ENCODE data around the gene MYZAP. TPM values are rescaled to one million over a fixed set of nuclear protein-coding genes. Genes with fewer than 3 reads are reported as not detected.

The MYZAP gene
- total RNA-seq, 1 experiment from 2014 or later: 1.1 TPM

DNA sequence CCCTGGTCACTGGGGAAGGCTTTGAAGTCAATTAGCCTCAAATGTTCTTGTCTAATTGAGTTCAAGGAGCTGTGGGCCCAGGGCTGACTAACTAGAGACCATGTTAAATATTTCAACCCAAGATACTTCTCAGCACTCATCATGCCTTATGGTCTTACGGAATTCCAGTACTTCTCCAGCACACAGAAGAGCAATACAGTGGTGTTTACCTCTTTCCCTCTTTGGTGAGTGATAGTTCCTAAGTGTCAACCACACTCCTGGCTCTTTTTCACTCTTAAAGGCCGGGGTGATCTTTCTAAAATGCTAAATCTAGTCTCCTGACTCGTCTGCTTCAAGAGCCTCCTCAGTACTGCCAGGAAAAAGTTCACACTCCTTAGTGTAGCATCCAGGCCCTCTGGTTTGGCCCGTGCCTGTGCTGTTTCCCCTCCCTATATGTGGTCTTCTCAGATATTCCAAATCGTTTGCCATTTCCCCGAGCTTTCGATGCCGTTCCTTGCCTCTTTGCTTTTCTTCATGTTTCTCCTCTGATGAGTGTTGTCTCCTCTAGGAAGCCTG is 4.7 kb downstream of the MYZAP start:
- Histone ChIP-seq H3K4me1 (ENCODE audit: control insufficient read depth, insufficient read depth, low read length) (no peaks in the 10 kb centered on the region), H3K27me3 (ENCODE audit: control insufficient read depth, insufficient read depth, low read length) (peaks cover 11% of the 10 kb centered on the region), H3K27ac (ENCODE audit: low read length) (no peak overlapping the region), H3K36me3 (ENCODE audit: control insufficient read depth, insufficient read depth, low read length) (peaks cover 2% of the 10 kb centered on the region; the same call in 1 of the 2 replicates), H3K4me3 (ENCODE audit: low read depth in 2 of 2, low read length in 2 of 2) (no peak overlapping the region), H3K9me3 (ENCODE audit: control insufficient read depth, insufficient read depth, low read depth, low read length) (no peaks in the 10 kb centered on the region)
- POLR2A ChIA-PET: no interaction called here
- no peak for TF ChIP-seq SIN3A (IDR thresholded peaks at IDR 0.05; ENCODE audit: borderline replicate concordance, insufficient read depth, low read depth, low read length)
- no peak for TF ChIP-seq POLR2AphosphoS5 (IDR thresholded peaks at IDR 0.05; ENCODE audit: low read depth, low read length)
- TF ChIP-seq, protein P1, sequence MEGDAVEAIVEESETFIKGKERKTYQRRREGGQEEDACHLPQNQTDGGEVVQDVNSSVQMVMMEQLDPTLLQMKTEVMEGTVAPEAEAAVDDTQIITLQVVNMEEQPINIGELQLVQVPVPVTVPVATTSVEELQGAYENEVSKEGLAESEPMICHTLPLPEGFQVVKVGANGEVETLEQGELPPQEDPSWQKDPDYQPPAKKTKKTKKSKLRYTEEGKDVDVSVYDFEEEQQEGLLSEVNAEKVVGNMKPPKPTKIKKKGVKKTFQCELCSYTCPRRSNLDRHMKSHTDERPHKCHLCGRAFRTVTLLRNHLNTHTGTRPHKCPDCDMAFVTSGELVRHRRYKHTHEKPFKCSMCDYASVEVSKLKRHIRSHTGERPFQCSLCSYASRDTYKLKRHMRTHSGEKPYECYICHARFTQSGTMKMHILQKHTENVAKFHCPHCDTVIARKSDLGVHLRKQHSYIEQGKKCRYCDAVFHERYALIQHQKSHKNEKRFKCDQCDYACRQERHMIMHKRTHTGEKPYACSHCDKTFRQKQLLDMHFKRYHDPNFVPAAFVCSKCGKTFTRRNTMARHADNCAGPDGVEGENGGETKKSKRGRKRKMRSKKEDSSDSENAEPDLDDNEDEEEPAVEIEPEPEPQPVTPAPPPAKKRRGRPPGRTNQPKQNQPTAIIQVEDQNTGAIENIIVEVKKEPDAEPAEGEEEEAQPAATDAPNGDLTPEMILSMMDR (IDR thresholded peaks at IDR 0.05): no peak
- TF ChIP-seq, protein P2, sequence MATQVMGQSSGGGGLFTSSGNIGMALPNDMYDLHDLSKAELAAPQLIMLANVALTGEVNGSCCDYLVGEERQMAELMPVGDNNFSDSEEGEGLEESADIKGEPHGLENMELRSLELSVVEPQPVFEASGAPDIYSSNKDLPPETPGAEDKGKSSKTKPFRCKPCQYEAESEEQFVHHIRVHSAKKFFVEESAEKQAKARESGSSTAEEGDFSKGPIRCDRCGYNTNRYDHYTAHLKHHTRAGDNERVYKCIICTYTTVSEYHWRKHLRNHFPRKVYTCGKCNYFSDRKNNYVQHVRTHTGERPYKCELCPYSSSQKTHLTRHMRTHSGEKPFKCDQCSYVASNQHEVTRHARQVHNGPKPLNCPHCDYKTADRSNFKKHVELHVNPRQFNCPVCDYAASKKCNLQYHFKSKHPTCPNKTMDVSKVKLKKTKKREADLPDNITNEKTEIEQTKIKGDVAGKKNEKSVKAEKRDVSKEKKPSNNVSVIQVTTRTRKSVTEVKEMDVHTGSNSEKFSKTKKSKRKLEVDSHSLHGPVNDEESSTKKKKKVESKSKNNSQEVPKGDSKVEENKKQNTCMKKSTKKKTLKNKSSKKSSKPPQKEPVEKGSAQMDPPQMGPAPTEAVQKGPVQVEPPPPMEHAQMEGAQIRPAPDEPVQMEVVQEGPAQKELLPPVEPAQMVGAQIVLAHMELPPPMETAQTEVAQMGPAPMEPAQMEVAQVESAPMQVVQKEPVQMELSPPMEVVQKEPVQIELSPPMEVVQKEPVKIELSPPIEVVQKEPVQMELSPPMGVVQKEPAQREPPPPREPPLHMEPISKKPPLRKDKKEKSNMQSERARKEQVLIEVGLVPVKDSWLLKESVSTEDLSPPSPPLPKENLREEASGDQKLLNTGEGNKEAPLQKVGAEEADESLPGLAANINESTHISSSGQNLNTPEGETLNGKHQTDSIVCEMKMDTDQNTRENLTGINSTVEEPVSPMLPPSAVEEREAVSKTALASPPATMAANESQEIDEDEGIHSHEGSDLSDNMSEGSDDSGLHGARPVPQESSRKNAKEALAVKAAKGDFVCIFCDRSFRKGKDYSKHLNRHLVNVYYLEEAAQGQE (IDR thresholded peaks at IDR 0.05; ENCODE audit: insufficient read depth in 1 of 2, low read depth in 2 of 2, low read length in 1 of 2): no peak
- no peak for TF ChIP-seq TCF7L2 (IDR thresholded peaks at IDR 0.05; ENCODE audit: low read depth, low read length)
- DNase-seq (ENCODE audit: low read depth, low spot score) (no peak), ATAC-seq (no peak)
- no TSS peak for BruUV-seq (replicated peaks)
- CTCF ChIA-PET: no interaction called here
- in situ Hi-C loops (cut with HindIII; ENCODE audit: low pct_unique_long_range_greater_than_20kb, low sequenced_read_pairs): no loop called here
- intact Hi-C loops (cut with micrococcal nuclease; ENCODE audit: unreplicated experiment): no loop called here

DNA sequence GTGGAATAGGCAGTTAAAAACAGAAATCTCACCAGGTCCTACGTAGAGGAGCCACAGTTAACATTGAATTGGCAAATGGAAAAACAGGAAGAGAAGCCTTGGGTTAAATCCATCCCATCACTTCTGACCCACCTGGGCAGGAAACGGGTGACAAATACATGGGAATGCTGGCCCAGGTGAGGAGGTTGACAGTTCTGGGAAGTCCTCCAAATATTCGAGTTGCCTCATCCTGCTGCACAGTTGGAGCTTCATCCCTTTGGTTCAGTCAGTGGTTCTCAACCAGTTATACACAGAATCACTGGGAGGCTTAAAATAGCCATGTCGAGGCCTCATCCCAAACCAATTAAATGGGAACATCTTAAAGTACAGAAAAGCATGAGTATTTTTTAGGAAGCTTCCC is 5.3 kb downstream of the MYZAP start:
- Histone ChIP-seq H3K27me3 (ENCODE audit: control insufficient read depth, insufficient read depth, low read length) (peaks cover 11% of the 10 kb centered on the region), H3K9me3 (ENCODE audit: control insufficient read depth, insufficient read depth, low read depth, low read length) (no peaks in the 10 kb centered on the region), H3K4me1 (ENCODE audit: control insufficient read depth, insufficient read depth, low read length) (no peaks in the 10 kb centered on the region), H3K27ac (ENCODE audit: low read length) (no peak overlapping the region), H3K4me3 (ENCODE audit: low read depth in 2 of 2, low read length in 2 of 2) (no peak overlapping the region), H3K36me3 (ENCODE audit: control insufficient read depth, insufficient read depth, low read length) (peaks cover under 1% of the 10 kb centered on the region; the same call in 1 of the 2 replicates)
- ChIA-PET POLR2A (no interaction called here), CTCF (no interaction called here)
- DNase-seq (ENCODE audit: low read depth, low spot score): no peak
- in situ Hi-C loops (cut with HindIII; ENCODE audit: low pct_unique_long_range_greater_than_20kb, low sequenced_read_pairs) (no loop called here), intact Hi-C loops (cut with micrococcal nuclease; ENCODE audit: unreplicated experiment) (no loop called here)
- TF ChIP-seq POLR2AphosphoS5 (IDR thresholded peaks at IDR 0.05; ENCODE audit: low read depth, low read length) (no peak), SIN3A (IDR thresholded peaks at IDR 0.05; ENCODE audit: borderline replicate concordance, insufficient read depth, low read depth, low read length) (no peak), TCF7L2 (IDR thresholded peaks at IDR 0.05; ENCODE audit: low read depth, low read length) (no peak)
- TF ChIP-seq, protein P1 (IDR thresholded peaks at IDR 0.05): no peak
- TF ChIP-seq, protein P2 (IDR thresholded peaks at IDR 0.05; ENCODE audit: insufficient read depth in 1 of 2, low read depth in 2 of 2, low read length in 1 of 2): no peak
- no TSS peak for BruUV-seq (replicated peaks)
- no peak for ATAC-seq
